Panc1 (cell line): ENCODE results near the gene MAP2K3.

Source experiments
- CTCF ChIP-seq: fragments of 450-650 bp; IDR thresholded peaks from 2 replicates; pipeline ENCODE4 v1.5.1; 2017; ENCODE audit warnings: mild to moderate bottlenecking
- POLR2AphosphoS5 ChIP-seq: IDR thresholded peaks from 2 replicates; pipeline ENCODE4 v1.6.1; 2012; ENCODE audit warnings: mild to moderate bottlenecking, low read depth, low read length, moderate library complexity
- REST ChIP-seq, 2 experiments: IDR thresholded peaks; 2 replicates each; pipeline ENCODE4 v1.6.1; 2011 to 2012; ENCODE audit warnings: low read depth in 2 of 2, control low read depth in 1 of 2, low read length in 1 of 2, mild to moderate bottlenecking in 1 of 2, moderate library complexity in 1 of 2; ENCODE audit not compliant: insufficient read depth in 1 of 2

GRCh38 chr17:21247552-21248258 lies 36.8 kb upstream of the MAP2K3 start:
- no peak for TF ChIP-seq CTCF
- no peak for TF ChIP-seq REST (IDR thresholded peaks at IDR 0.05; ENCODE audit: insufficient read depth in 1 of 2, low read depth in 2 of 2, low read length in 1 of 2)
- TF ChIP-seq POLR2AphosphoS5, result no peak
